Measurements from ENCODE around the gene RXFP1. TPM values are rescaled to one million over a fixed set of nuclear protein-coding genes. Genes with fewer than 3 reads are reported as not detected.
A peak's percentile ranks its signal among the peaks of the same experiment; 100 is the strongest.
"Not testable (repeated sequence)": the region's sequence is repeated elsewhere in the genome, so short reads cannot be mapped to it uniquely, and the experiment has no call there.

Gene RXFP1
- total RNA-seq, 1 donor from 2014 or later: not detected

GRCh38 chr4:158663707-158664625 lies 142.3 kb downstream of the RXFP1 start:
- intact Hi-C loops (cut with micrococcal nuclease); DNase-seq; ATAC-seq: not testable (repeated sequence)

- no peak for DNase-seq
- intact Hi-C loops (cut with micrococcal nuclease): no loop called here
- no peak for ATAC-seq
Measured at GRCh38 chr4:158664806-158665205, 143.1 kb downstream of the RXFP1 start.

DNA sequence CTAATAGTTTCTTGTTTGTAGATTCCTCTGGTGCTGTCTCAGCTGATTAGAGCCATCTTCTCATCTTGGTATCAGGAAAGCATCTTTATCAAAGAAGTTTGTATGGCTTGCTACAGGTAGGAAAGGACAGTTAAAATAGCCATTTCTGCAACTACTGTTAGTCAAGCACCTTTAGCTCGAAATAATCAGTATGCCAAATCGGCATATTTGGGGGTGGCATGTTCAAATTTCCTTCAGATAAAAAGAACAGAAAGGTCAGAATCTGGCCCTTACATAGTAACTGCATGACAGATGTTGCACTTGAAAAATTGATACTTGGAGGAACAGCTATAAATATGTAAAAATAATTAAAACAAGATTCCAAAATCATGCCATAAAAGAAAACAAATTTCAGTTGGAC lies 145.2 kb downstream of the RXFP1 start:
- ATAC-seq: no peak
- DNase-seq: no peak
- intact Hi-C loops (cut with micrococcal nuclease): no loop called here

GRCh38 chr4:158667651-158668198 lies 146.0 kb downstream of the RXFP1 start:
- DNase-seq (no peak), ATAC-seq (no peak)
- intact Hi-C loops (cut with micrococcal nuclease): no loop called here

GRCh38 chr4:158669310-158669709 lies 147.6 kb downstream of the RXFP1 start:
- intact Hi-C loops (cut with micrococcal nuclease): no loop called here

DNA sequence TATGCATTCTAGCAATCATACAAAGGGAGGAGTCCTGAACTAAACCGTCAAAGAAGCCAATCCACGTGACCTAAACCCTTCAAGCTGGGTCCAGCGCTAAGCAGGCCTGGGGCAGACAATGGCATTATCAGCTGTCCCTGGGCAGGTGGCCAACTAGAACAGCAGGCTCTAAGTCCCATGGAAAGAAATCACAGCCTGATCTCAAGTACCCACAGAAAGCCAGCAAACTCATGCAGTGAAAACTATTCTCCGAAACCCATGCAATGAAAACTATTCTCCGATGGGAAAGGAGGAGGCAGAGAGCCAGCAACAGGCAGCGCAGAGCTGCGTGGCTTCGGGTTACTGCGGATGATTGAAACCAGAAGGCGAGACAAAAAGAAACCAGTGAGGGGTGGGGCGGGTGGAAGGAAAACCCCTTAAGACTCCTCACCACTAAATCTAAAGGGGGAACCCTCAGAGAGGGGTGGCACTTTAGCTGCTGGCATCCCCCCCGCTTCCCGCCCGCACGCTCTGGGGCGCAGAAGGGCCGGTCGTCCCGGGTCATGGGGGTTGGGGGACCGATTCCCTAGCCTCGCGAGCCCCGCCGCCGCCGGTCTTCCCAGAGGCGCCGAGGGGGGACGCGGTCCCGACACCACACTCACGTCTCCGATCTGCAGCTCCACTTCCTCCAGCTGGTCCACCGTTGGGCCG lies 149.4 kb downstream of the RXFP1 start:
- ATAC-seq (peak; percentile 52), DNase-seq (peak; percentile 81)
- intact Hi-C loops (cut with micrococcal nuclease): no loop called here

More at GRCh38 chr4:158669310-158669709, 147.6 kb downstream of the RXFP1 start:
- ATAC-seq (no peak), DNase-seq (no peak)

- no peak for DNase-seq
- intact Hi-C loops (cut with micrococcal nuclease): no loop called here
- no peak for ATAC-seq
Measured at GRCh38 chr4:158671665-158671914, 149.9 kb downstream of the RXFP1 start, which contains the start of gene C4orf46. C4orf46 (minus strand) TSS chr4:158671887; CDS start chr4:158671801, 86 bp downstream.

DNA sequence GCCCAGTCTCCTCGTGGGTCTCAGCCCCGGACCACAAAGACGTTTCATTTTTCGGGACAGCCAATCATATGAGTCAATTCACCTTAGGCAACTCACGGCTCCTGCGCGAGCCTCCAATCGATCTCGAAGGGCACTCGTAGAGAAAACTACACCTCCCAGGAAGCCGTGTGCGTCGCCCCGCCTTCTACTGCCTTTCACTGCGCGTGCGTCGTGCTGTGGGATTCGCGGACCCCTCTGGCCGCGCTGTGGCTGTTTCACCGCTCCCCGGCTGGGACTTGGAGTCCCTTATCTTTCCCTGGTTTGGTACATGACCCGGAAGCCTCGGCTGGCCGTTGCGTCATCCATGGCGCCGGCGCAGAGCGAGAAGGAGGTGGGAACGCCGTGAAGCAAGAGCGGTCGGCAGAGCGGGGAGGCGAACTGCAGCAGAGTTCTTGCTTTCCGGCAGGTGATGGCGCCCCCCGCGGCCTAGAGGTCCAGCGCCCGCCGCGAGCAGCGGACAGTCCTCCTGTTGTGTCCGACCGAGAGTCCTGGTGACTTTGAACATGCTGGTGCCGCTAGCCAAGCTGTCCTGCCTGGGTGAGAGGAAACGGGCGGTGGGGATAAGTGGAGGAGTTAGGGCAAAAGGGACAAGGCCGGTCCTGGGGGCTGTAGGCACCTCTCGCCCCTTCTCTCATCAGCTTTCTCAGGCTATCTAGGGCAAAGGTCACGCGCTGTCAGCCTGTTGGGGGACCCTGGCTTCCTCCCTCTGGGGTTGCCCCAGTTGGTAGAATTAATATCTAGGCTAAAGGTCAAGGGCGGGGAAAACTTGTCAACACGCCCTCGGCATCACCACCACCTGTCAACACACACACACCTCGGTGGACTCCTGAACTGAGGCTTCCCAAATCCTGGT lies 150.5 kb downstream of the RXFP1 start, which contains the start of gene ETFDH:
TSS of gene ETFDH (plus strand) at position 382 of the 892 bp plus-strand sequence. CDS start at position 543, 161 bp downstream.
- DNase-seq (peak; percentile 99), ATAC-seq (peak; percentile 93)
- intact Hi-C loops (cut with micrococcal nuclease): no loop called here

GRCh38 chr4:158673633-158674032 lies 152.0 kb downstream of the RXFP1 start:
- DNase-seq (no peak), ATAC-seq (no peak)
- intact Hi-C loops (cut with micrococcal nuclease): no loop called here

GRCh38 chr4:158676076-158676475 lies 154.4 kb downstream of the RXFP1 start:
- no peak for DNase-seq
- intact Hi-C loops (cut with micrococcal nuclease): no loop called here
- ATAC-seq: no peak

DNA sequence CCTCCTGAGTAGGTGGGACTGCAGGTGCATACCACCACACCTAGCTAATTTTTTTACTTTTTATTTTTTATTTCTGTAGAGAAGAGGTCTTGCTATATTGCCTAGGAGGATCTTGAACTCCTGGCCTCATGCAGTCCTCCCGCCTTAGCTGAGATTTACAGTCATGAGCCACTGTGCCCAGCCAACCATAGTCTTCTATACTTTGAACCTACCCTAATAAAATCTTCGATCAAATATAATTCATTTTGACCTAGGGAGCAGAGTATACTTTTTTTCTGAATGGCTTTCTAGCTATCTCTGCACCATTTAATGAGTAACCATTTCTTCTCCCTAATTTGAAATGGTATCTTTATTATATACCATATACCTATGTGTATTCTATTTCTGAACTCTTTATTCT lies 157.1 kb downstream of the RXFP1 start:
- DNase-seq (no peak), ATAC-seq (no peak)
- intact Hi-C loops (cut with micrococcal nuclease): no loop called here

DNA sequence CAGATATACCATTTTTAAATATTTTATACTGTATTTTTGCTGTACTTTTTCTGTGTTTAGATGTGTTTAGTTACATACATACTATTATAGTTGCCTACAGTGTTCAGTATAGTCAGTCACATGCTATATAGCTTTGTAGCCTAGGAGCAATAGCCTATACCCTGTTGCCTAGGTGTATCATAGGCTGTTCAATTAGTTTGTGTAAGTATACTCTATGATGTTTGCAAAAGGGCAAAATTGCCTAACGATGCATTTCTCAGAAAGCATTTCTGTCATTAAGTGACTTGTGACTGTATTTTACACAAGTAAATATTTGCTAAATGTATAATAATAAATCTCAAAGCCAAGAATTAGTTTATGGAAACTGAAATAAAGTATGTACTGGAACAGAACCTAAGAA lies 159.9 kb downstream of the RXFP1 start:
- DNase-seq (no peak), ATAC-seq (no peak)
- intact Hi-C loops (cut with micrococcal nuclease): no loop called here

DNA sequence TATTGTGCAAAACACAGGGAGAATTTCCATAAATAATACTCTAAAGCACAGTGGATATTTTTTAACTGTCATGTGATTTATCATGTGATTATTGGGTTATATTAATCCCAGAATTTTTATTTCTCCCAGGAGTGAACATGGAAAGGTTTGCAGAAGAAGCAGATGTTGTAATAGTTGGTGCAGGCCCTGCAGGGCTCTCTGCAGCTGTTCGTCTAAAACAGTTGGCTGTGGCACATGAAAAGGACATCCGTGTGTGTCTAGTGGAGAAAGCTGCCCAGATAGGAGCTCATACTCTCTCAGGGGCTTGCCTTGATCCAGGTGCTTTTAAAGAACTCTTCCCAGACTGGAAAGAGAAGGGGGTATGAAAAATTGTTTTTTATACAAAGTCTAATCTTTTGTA lies 160.4 kb downstream of the RXFP1 start:
- DNase-seq (no peak), ATAC-seq (peak; percentile 37)
- intact Hi-C loops (cut with micrococcal nuclease): no loop called here

DNA sequence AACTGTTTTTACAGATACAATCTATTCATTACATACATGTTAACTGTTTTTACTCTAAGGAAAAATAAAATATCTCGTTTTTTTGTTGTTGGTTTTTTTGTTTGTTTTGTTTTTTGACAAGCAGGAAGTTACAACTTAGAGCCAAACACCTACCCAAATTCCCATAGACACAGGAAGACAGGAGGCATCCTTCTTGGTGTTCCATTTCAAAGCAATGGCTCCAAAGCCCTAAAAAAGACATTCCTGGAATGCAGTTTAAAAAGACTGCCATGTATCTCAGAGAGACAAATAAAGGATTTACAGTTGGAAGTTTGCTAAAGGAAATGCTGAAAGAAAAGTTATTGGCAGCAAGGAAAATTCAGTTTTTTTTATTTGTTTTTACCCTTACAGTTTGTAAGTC lies 167.1 kb downstream of the RXFP1 start:
- intact Hi-C loops (cut with micrococcal nuclease): no loop called here
- DNase-seq (no peak), ATAC-seq (no peak)

Other genes with a start within 250 kb of the RXFP1 start
- 3.4 TPM for gene C4orf46, start 150.0 kb downstream of the RXFP1 start, total RNA-seq
- 391 TPM for gene ETFDH, start 150.4 kb downstream of the RXFP1 start, total RNA-seq
- gene PPID, start 201.5 kb downstream of the RXFP1 start, total RNA-seq: 38.2 TPM
- gene FNIP2, start 247.1 kb downstream of the RXFP1 start, total RNA-seq: 50.7 TPM

All from left ventricle myocardium superior (tissue), 1 donor.